ENCODE measurements around the gene DNAH10. TPM values are rescaled to one million over a fixed set of nuclear protein-coding genes. Genes with fewer than 3 reads are reported as not detected.

The DNAH10 gene
- total and polyA plus RNA-seq, 4 donors, result 4.5 to 18.1 (median 11.4) TPM

DNA sequence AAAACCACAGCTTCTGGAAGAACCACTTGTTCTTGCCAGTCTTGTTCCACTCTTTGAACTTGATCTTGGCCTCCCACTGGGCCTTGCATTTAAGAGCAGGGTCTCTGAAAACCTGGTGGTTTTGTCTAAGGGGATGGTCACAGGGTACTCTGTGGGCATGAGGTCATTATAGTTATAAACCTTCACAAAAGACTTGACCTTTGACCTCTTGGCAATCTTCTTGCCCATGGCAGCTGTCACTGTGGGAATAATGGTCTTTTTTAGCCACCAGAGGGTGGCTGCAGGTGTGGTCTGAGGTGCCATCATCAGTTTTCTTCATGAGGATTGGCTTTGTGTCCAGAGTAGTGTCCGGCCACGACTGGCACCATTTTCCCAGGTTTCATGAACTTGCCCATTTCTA, 40.9 kb upstream of the DNAH10 start:
- H3K4me3 ChIP-seq (ENCODE audit: low read depth, low read length), result no peak overlapping the region
- H3K9me3 ChIP-seq (ENCODE audit: control insufficient read depth, insufficient read depth, low read length), result no peaks in the 10 kb centered on the region
- no peaks in the 10 kb centered on the region for H3K4me1 ChIP-seq (ENCODE audit: control insufficient read depth, insufficient read depth, low read length)
- no peak overlapping the region for H3K27ac ChIP-seq (ENCODE audit: low read depth, low read length)
- DNase-seq (ENCODE audit: low read depth in 4 of 6, low spot score in 6 of 6), result no peak
- no peaks in the 10 kb centered on the region for H3K27me3 ChIP-seq (ENCODE audit: control insufficient read depth, insufficient read depth, low read length)
- H3K36me3 ChIP-seq (ENCODE audit: control insufficient read depth, insufficient read depth, low read length), result peaks cover 44% of the 10 kb centered on the region
- WGBS (ENCODE audit: insufficient coverage), result 79% methylated on average over 2 of the region's 2 CpGs

GRCh38 chr12:123723011-123723410, 39.1 kb upstream of the DNAH10 start:
- Histone ChIP-seq H3K4me1 (ENCODE audit: control insufficient read depth, insufficient read depth, low read length) (no peaks in the 10 kb centered on the region), H3K36me3 (ENCODE audit: control insufficient read depth, insufficient read depth, low read length) (peaks cover 48% of the 10 kb centered on the region), H3K27me3 (ENCODE audit: control insufficient read depth, insufficient read depth, low read length) (no peaks in the 10 kb centered on the region), H3K4me3 (ENCODE audit: low read depth, low read length) (no peak overlapping the region), H3K27ac (ENCODE audit: low read depth, low read length) (no peak overlapping the region), H3K9me3 (ENCODE audit: control insufficient read depth, insufficient read depth, low read length) (no peaks in the 10 kb centered on the region)
- DNase-seq (ENCODE audit: low read depth in 4 of 6, low spot score in 6 of 6), result no peak
- WGBS (ENCODE audit: insufficient coverage), result 94% methylated on average over 7 of the region's 8 CpGs

DNA sequence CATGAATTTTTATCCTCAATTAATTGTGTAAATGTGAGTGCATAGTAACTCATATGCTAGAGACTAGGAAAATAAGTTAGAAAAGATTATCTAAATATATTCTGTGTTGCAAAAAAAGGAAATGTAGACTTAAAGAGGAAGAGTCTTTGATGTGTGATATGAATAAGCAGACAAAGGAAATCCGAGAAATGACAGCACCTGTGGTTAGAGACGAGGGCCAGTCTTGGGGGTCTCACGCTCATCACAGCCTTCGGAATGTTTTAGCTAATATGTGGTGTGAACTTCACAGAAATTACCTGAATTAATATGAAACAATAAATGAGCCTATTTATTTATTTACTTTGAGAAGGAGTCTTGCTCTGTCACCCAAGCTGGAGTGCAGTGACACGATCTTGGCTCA, 38.3 kb upstream of the DNAH10 start:
- no peaks in the 10 kb centered on the region for H3K9me3 ChIP-seq (ENCODE audit: control insufficient read depth, insufficient read depth, low read length)
- peaks cover 52% of the 10 kb centered on the region for H3K36me3 ChIP-seq (ENCODE audit: control insufficient read depth, insufficient read depth, low read length)
- no peak overlapping the region for H3K27ac ChIP-seq (ENCODE audit: low read depth, low read length)
- 100% methylated on average over 2 of the region's 5 CpGs for WGBS (ENCODE audit: insufficient coverage)
- no peak for DNase-seq (ENCODE audit: low read depth in 4 of 6, low spot score in 6 of 6)
- no peaks in the 10 kb centered on the region for H3K27me3 ChIP-seq (ENCODE audit: control insufficient read depth, insufficient read depth, low read length)
- H3K4me3 ChIP-seq (ENCODE audit: low read depth, low read length), result no peak overlapping the region
- H3K4me1 ChIP-seq (ENCODE audit: control insufficient read depth, insufficient read depth, low read length), result no peaks in the 10 kb centered on the region

- Histone ChIP-seq H3K4me3 (ENCODE audit: low read depth, low read length) (no peak overlapping the region), H3K4me1 (ENCODE audit: control insufficient read depth, insufficient read depth, low read length) (no peaks in the 10 kb centered on the region), H3K36me3 (ENCODE audit: control insufficient read depth, insufficient read depth, low read length) (peaks cover 52% of the 10 kb centered on the region), H3K27ac (ENCODE audit: low read depth, low read length) (no peak overlapping the region), H3K9me3 (ENCODE audit: control insufficient read depth, insufficient read depth, low read length) (no peaks in the 10 kb centered on the region), H3K27me3 (ENCODE audit: control insufficient read depth, insufficient read depth, low read length) (no peaks in the 10 kb centered on the region)
- peak in 2 of 6 donors; percentile 2 to 33 for DNase-seq (ENCODE audit: low read depth in 4 of 6, low spot score in 6 of 6)
- WGBS (ENCODE audit: insufficient coverage), result no CpG with 5 or more reads among the region's 2 CpGs
These were observed 35.9 kb upstream of the DNAH10 start for GRCh38 chr12:123726244-123726643.

- no peaks in the 10 kb centered on the region for H3K27me3 ChIP-seq (ENCODE audit: control insufficient read depth, insufficient read depth, low read length)
- H3K27ac ChIP-seq (ENCODE audit: low read depth, low read length), result no peak overlapping the region
- no peaks in the 10 kb centered on the region for H3K4me1 ChIP-seq (ENCODE audit: control insufficient read depth, insufficient read depth, low read length)
- H3K4me3 ChIP-seq (ENCODE audit: low read depth, low read length), result no peak overlapping the region
- H3K9me3 ChIP-seq (ENCODE audit: control insufficient read depth, insufficient read depth, low read length), result no peaks in the 10 kb centered on the region
- peaks cover 53% of the 10 kb centered on the region for H3K36me3 ChIP-seq (ENCODE audit: control insufficient read depth, insufficient read depth, low read length)
- 90% methylated on average over 1 of the region's 2 CpGs for WGBS (ENCODE audit: insufficient coverage)
- no peak for DNase-seq (ENCODE audit: low read depth in 4 of 6, low spot score in 6 of 6)
These were observed 35.1 kb upstream of the DNAH10 start for GRCh38 chr12:123726962-123727361.

DNA sequence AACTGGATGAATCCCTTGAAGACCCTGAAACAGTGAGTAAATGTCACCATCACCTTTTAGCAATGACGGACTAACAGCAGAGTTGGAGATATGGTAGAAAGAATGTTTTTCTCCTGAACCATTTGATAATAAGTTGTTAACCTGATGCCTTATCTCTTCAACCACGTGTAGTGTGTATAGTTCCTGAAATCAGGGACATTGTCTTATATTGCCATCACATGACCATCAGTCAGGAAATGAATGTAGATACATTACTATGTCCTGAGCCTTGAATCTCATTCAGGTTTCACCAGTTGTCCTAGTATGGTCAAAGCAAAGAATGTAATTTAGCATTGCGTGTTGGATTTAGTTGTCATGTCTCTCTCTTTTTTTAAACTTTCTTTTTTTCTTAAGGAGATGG, 34.2 kb upstream of the DNAH10 start:
- peaks cover 55% of the 10 kb centered on the region for H3K36me3 ChIP-seq (ENCODE audit: control insufficient read depth, insufficient read depth, low read length)
- no peaks in the 10 kb centered on the region for H3K4me1 ChIP-seq (ENCODE audit: control insufficient read depth, insufficient read depth, low read length)
- no CpG with 5 or more reads among the region's 3 CpGs for WGBS (ENCODE audit: insufficient coverage)
- H3K27me3 ChIP-seq (ENCODE audit: control insufficient read depth, insufficient read depth, low read length), result no peaks in the 10 kb centered on the region
- H3K4me3 ChIP-seq (ENCODE audit: low read depth, low read length), result no peak overlapping the region
- no peak overlapping the region for H3K27ac ChIP-seq (ENCODE audit: low read depth, low read length)
- no peaks in the 10 kb centered on the region for H3K9me3 ChIP-seq (ENCODE audit: control insufficient read depth, insufficient read depth, low read length)
- DNase-seq (ENCODE audit: low read depth in 4 of 6, low spot score in 6 of 6), result no peak

GRCh38 chr12:123731596-123731995, 30.5 kb upstream of the DNAH10 start:
- Histone ChIP-seq H3K27ac (ENCODE audit: low read depth, low read length) (no peak overlapping the region), H3K27me3 (ENCODE audit: control insufficient read depth, insufficient read depth, low read length) (no peaks in the 10 kb centered on the region), H3K4me1 (ENCODE audit: control insufficient read depth, insufficient read depth, low read length) (no peaks in the 10 kb centered on the region), H3K4me3 (ENCODE audit: low read depth, low read length) (no peak overlapping the region), H3K9me3 (ENCODE audit: control insufficient read depth, insufficient read depth, low read length) (no peaks in the 10 kb centered on the region), H3K36me3 (ENCODE audit: control insufficient read depth, insufficient read depth, low read length) (peaks cover 74% of the 10 kb centered on the region)
- DNase-seq (ENCODE audit: low read depth in 4 of 6, low spot score in 6 of 6), result no peak
- 69% methylated on average over 1 of the region's 2 CpGs for WGBS (ENCODE audit: insufficient coverage)

- WGBS (ENCODE audit: insufficient coverage), result 89% methylated on average over 12 of the region's 12 CpGs
- peaks cover 76% of the 10 kb centered on the region for H3K36me3 ChIP-seq (ENCODE audit: control insufficient read depth, insufficient read depth, low read length)
- H3K27me3 ChIP-seq (ENCODE audit: control insufficient read depth, insufficient read depth, low read length), result no peaks in the 10 kb centered on the region
- no peak overlapping the region for H3K27ac ChIP-seq (ENCODE audit: low read depth, low read length)
- no peaks in the 10 kb centered on the region for H3K4me1 ChIP-seq (ENCODE audit: control insufficient read depth, insufficient read depth, low read length)
- DNase-seq (ENCODE audit: low read depth in 4 of 6, low spot score in 6 of 6), result no peak
- H3K9me3 ChIP-seq (ENCODE audit: control insufficient read depth, insufficient read depth, low read length), result no peaks in the 10 kb centered on the region
- H3K4me3 ChIP-seq (ENCODE audit: low read depth, low read length), result no peak overlapping the region
These were observed 29.9 kb upstream of the DNAH10 start for GRCh38 chr12:123732251-123732650.

DNA sequence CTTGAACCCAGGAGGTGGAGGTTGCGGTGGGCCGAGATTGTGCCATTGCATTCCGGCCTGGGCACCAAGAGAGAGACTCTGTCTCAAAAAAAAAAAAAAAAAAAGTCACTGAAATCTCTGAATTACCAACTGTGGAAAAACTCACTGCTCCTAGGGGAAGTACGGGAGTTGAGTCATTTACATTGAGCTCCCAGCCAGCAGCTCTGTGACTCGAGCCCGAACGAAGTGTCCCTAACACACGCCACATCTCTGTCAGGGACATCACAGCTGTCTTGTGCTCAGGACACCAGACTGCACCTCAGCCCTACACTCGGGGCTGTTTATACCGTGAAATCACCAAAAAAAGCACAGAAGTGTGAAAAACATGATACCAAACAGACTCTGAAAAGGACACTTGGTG, 28.9 kb upstream of the DNAH10 start:
- H3K27me3 ChIP-seq (ENCODE audit: control insufficient read depth, insufficient read depth, low read length), result no peaks in the 10 kb centered on the region
- H3K9me3 ChIP-seq (ENCODE audit: control insufficient read depth, insufficient read depth, low read length), result no peaks in the 10 kb centered on the region
- H3K4me3 ChIP-seq (ENCODE audit: low read depth, low read length), result no peak overlapping the region
- peaks cover 76% of the 10 kb centered on the region for H3K36me3 ChIP-seq (ENCODE audit: control insufficient read depth, insufficient read depth, low read length)
- WGBS (ENCODE audit: insufficient coverage), result 96% methylated on average over 8 of the region's 10 CpGs
- DNase-seq (ENCODE audit: low read depth in 4 of 6, low spot score in 6 of 6), result no peak
- H3K27ac ChIP-seq (ENCODE audit: low read depth, low read length), result no peak overlapping the region
- no peaks in the 10 kb centered on the region for H3K4me1 ChIP-seq (ENCODE audit: control insufficient read depth, insufficient read depth, low read length)

DNA sequence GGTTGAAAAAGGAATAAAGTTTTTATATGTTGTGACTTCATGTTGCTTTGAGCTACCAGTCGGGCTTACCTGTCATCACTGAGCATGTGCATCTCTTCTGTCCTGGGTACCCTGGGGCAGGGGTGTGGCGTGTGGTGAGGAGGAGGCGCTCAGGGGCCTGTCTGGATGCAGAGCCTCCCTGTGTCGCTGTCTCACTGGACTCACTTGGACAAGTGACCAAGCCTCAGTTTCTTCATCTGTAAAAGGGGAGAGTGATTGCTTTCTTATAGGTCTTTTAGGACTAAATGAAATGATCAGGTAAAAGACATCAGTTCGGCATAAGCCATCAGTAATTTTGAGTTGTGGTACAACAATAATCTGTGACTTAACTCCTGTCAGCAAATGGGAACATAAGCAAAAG, 27.8 kb upstream of the DNAH10 start:
- no peaks in the 10 kb centered on the region for H3K9me3 ChIP-seq (ENCODE audit: control insufficient read depth, insufficient read depth, low read length)
- H3K27me3 ChIP-seq (ENCODE audit: control insufficient read depth, insufficient read depth, low read length), result no peaks in the 10 kb centered on the region
- no peak overlapping the region for H3K27ac ChIP-seq (ENCODE audit: low read depth, low read length)
- no peaks in the 10 kb centered on the region for H3K4me1 ChIP-seq (ENCODE audit: control insufficient read depth, insufficient read depth, low read length)
- H3K36me3 ChIP-seq (ENCODE audit: control insufficient read depth, insufficient read depth, low read length), result peaks cover 77% of the 10 kb centered on the region
- no peak for DNase-seq (ENCODE audit: low read depth in 4 of 6, low spot score in 6 of 6)
- H3K4me3 ChIP-seq (ENCODE audit: low read depth, low read length), result no peak overlapping the region
- 75% methylated on average over 4 of the region's 5 CpGs for WGBS (ENCODE audit: insufficient coverage)
